ENCODE measurements around the gene PANK4. TPM values are rescaled to one million over a fixed set of nuclear protein-coding genes. Genes with fewer than 3 reads are reported as not detected.

The PANK4 gene
- total and polyA plus RNA-seq, 4 donors = 5.5 to 28.2 (median 20.9) TPM

DNA sequence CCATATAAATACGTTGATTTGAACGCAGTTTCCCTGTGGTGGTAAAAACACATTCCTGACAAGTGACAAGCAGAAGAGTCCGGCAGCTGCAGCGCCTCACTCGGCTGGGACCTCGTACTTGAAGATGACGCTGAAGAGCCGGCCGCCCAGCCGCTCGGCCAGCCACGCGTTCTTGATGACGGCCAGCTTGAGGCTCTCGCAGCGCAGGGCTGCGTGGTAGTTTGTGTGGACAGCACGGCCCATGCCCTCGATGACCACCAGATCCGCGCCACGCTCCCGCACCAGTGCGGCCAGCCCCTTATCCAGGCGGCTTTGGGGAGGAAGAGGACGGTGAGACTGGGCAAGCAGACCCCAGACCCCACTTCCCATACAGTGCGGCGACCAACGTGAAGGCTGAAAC is 17.6 kb downstream of the PANK4 start:
- peaks cover 0 to 18% of the 10 kb centered on the region in 2 donors for H3K36me3 ChIP-seq (ENCODE audit: control insufficient read depth in 1 of 2, insufficient read depth in 2 of 2, low read length in 1 of 2)
- no peak overlapping the region for H3K27ac ChIP-seq (ENCODE audit: low read depth in 1 of 2, low read length in 2 of 2)
- no peaks in the 10 kb centered on the region for H3K27me3 ChIP-seq (ENCODE audit: control insufficient read depth in 1 of 2, insufficient read depth in 2 of 2, low read length in 1 of 2)
- H3K4me1 ChIP-seq (ENCODE audit: control insufficient read depth in 1 of 2, insufficient read depth in 2 of 2, low read length in 2 of 2) = no peaks in the 10 kb centered on the region
- 95 to 96% methylated on average over 29 of the region's 29 CpGs for WGBS, 2 donors
- ATAC-seq (ENCODE audit: low FRiP score) = no peak
- DNase-seq = no peak
- H3K4me3 ChIP-seq (ENCODE audit: low read length in 2 of 2) = no peak overlapping the region
- H3K9me3 ChIP-seq (ENCODE audit: control insufficient read depth, low read length) = no peaks in the 10 kb centered on the region
- intact Hi-C loops (cut with DNase I) = no loop called here

DNA sequence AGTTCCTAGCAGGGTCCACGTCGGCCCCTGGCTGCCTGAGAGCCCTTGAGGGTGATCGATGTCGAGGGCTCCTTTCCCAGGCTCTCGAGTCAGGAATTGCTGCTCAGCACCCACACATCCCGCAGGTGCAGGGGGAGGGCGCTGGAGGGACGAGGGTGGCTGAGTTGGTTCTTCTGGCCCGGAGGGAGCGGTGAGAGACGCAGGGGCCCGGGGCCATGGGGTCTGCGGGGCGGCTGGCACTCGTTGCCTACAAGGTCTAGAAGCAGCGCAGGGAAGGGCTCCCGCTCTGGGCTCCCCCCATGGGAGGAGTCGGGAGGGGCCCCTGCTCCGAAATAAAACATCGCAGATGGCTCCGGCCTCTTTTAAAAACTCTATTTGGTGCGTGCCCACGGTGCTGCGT is 18.2 kb downstream of the PANK4 start:
- no peak overlapping the region for H3K27ac ChIP-seq (ENCODE audit: low read depth in 1 of 2, low read length in 2 of 2)
- DNase-seq (no peak), ATAC-seq (ENCODE audit: low FRiP score) (no peak)
- no peak overlapping the region for H3K4me3 ChIP-seq (ENCODE audit: low read length in 2 of 2)
- intact Hi-C loops (cut with DNase I) = no loop called here
- WGBS, 2 donors = 86 to 89% methylated on average over 24 of the region's 24 CpGs
- H3K9me3 ChIP-seq (ENCODE audit: control insufficient read depth, low read length) = no peaks in the 10 kb centered on the region
- no peaks in the 10 kb centered on the region for H3K4me1 ChIP-seq (ENCODE audit: control insufficient read depth in 1 of 2, insufficient read depth in 2 of 2, low read length in 2 of 2)
- no peaks in the 10 kb centered on the region for H3K27me3 ChIP-seq (ENCODE audit: control insufficient read depth in 1 of 2, insufficient read depth in 2 of 2, low read length in 1 of 2)
- H3K36me3 ChIP-seq (ENCODE audit: control insufficient read depth in 1 of 2, insufficient read depth in 2 of 2, low read length in 1 of 2) = peaks cover 0 to 18% of the 10 kb centered on the region in 2 donors

DNA sequence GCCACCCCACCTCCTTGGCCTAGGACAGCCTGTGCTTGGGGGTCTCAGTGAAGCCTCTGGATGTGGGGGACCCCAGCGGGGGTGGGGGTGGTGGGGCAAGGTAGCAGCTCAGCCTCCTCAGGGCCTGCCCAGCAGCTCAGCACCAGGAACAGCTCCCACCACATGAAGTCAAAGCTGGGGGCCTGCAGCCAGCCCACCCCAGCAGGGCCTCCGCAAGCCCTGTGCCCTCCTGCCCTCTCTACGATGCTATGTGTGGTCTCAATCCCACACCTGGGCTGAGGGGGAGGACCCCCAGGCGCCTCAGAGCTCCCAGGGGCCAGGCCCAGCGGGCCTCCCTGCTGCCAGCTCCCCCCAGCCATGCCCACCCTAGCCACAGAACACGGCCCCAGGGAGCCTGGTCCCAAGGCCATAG is 18.6 kb downstream of the PANK4 start:
- no peaks in the 10 kb centered on the region for H3K27me3 ChIP-seq (ENCODE audit: control insufficient read depth in 1 of 2, insufficient read depth in 2 of 2, low read length in 1 of 2)
- 85 to 88% methylated on average over 4 to 6 of the region's 6 CpGs for WGBS, 2 donors
- DNase-seq (no peak), ATAC-seq (ENCODE audit: low FRiP score) (no peak)
- intact Hi-C loops (cut with DNase I) = no loop called here
- no peak overlapping the region for H3K4me3 ChIP-seq (ENCODE audit: low read length in 2 of 2)
- H3K9me3 ChIP-seq (ENCODE audit: control insufficient read depth, low read length) = no peaks in the 10 kb centered on the region
- peaks cover 0 to 16% of the 10 kb centered on the region in 2 donors for H3K36me3 ChIP-seq (ENCODE audit: control insufficient read depth in 1 of 2, insufficient read depth in 2 of 2, low read length in 1 of 2)
- no peaks in the 10 kb centered on the region for H3K4me1 ChIP-seq (ENCODE audit: control insufficient read depth in 1 of 2, insufficient read depth in 2 of 2, low read length in 2 of 2)
- no peak overlapping the region for H3K27ac ChIP-seq (ENCODE audit: low read depth in 1 of 2, low read length in 2 of 2)

DNA sequence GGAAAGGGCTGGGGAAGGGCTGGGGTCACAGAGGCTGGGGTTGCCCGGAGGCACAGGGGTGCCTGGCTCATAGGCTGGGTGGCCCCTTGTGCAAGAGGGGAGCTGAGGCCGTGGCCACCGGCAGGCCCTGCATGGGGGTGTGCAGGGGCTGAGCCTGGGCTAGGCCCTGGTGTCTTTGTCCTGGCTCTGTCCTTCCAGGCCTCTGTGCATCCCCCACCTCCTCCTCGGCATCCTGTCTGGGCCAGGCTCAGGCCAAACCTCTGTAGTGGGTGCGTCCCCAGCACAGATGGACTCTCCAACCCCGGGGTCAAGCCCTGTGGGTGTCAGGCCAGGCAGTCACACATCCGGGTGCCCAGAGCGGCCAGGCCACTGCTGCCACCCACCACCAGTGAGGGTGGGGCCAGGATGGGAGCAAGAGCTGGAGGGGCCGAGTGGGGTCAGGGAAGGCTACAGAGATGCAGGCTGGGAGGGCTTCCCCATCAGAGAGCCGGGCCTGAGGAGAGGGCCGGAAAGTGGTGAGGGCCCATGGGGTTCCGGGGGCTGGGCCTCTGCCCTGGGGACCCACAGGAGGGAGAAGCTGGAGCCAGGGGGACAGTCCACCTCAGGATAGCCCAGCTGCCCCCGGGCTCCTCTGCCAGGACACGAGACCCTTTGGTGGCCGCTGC is 19.4 kb downstream of the PANK4 start:
- no peaks in the 10 kb centered on the region for H3K4me1 ChIP-seq (ENCODE audit: control insufficient read depth in 1 of 2, insufficient read depth in 2 of 2, low read length in 2 of 2)
- no peaks in the 10 kb centered on the region for H3K9me3 ChIP-seq (ENCODE audit: control insufficient read depth, low read length)
- ATAC-seq (ENCODE audit: low FRiP score) = no peak
- H3K27me3 ChIP-seq (ENCODE audit: control insufficient read depth in 1 of 2, insufficient read depth in 2 of 2, low read length in 1 of 2) = no peaks in the 10 kb centered on the region
- intact Hi-C loops (cut with DNase I) = no loop called here
- H3K27ac ChIP-seq (ENCODE audit: low read depth in 1 of 2, low read length in 2 of 2) = no peak overlapping the region
- WGBS, 2 donors = 64 to 68% methylated on average over 13 to 15 of the region's 15 CpGs
- no peak for DNase-seq
- peaks cover 0 to 13% of the 10 kb centered on the region in 2 donors for H3K36me3 ChIP-seq (ENCODE audit: control insufficient read depth in 1 of 2, insufficient read depth in 2 of 2, low read length in 1 of 2)
- no peak overlapping the region for H3K4me3 ChIP-seq (ENCODE audit: low read length in 2 of 2)

DNA sequence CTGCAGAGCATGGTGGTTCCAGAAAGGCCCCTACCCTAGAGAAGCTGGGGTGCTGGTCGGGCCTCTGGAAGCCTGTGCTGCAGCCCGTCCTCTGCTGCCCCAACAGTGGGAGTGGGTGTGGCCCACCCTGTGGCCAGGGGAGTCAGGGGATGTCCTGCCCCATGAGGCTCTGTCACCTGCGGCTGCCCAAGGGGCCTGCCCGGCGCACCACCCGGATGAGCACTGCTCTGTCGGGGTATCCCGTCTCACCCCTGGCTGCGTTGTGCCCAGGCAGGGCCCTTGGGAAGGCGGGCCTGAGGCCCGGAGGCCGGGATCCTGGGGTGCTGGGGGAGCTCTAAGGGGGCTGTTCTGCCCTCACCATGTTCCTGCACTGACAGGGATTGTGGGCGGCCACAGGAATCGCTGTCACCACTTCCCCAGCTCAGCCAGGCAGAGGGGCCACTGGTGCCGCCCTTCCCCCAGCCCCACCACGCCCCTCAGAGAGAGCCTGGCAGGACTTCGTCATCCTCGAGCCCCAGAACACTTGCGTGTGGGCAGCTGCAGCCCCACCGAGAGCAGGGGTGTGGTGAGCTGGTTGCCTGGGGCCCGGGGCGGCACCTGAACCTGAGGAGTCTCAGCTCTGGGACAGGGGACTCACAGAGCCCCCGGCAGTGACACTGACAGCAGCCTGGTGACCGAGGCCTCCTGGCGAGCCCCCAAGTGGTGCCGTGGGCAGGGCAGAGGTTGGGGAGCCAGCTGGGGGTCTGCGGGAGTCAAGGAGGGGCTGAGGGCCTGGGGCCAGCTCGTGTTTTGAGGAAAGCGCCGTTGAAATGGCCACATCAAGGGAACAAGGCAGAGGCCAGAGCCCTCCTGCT is 20.2 kb downstream of the PANK4 start:
- intact Hi-C loops (cut with DNase I) = no loop called here
- no peak for ATAC-seq (ENCODE audit: low FRiP score)
- H3K27me3 ChIP-seq (ENCODE audit: control insufficient read depth in 1 of 2, insufficient read depth in 2 of 2, low read length in 1 of 2) = no peaks in the 10 kb centered on the region
- no peaks in the 10 kb centered on the region for H3K9me3 ChIP-seq (ENCODE audit: control insufficient read depth, low read length)
- no peaks in the 10 kb centered on the region for H3K4me1 ChIP-seq (ENCODE audit: control insufficient read depth in 1 of 2, insufficient read depth in 2 of 2, low read length in 2 of 2)
- no peak overlapping the region for H3K27ac ChIP-seq (ENCODE audit: low read depth in 1 of 2, low read length in 2 of 2)
- no peak overlapping the region for H3K4me3 ChIP-seq (ENCODE audit: low read length in 2 of 2)
- DNase-seq = no peak
- WGBS, 2 donors = 62 to 69% methylated on average over 30 of the region's 30 CpGs
- H3K36me3 ChIP-seq (ENCODE audit: control insufficient read depth in 1 of 2, insufficient read depth in 2 of 2, low read length in 1 of 2) = peaks cover 0 to 12% of the 10 kb centered on the region in 2 donors

DNA sequence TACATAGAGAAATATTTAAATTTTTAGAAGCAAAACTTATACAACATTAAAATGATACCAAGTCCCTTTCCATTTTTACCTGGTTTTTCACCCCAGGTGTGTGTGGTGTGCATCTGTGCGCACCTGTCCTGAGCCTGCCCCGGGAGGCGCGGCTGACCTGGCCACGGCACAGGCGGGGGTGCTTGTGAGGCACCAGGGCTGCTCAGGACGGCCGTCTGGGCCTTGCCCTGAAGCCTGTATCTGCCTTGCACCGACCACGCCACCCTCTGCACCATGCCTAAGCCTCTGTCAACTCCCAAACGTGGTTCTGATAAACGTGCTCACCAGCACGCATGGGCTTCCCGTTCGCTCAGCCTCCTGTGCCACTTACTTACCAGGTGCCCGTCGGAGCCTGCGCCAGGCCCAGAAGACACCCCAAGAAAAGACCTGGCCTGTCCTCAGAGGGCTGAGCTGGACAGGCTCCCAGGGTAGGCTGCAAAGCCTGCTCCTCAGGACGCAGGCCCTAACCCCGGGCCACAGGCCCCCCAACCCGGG is 20.9 kb downstream of the PANK4 start:
- DNase-seq (no peak), ATAC-seq (ENCODE audit: low FRiP score) (no peak)
- Histone ChIP-seq H3K27me3 (ENCODE audit: control insufficient read depth in 1 of 2, insufficient read depth in 2 of 2, low read length in 1 of 2) (no peaks in the 10 kb centered on the region), H3K4me3 (ENCODE audit: low read length in 2 of 2) (no peak overlapping the region), H3K36me3 (ENCODE audit: control insufficient read depth in 1 of 2, insufficient read depth in 2 of 2, low read length in 1 of 2) (peaks cover 0 to 9% of the 10 kb centered on the region in 2 donors), H3K4me1 (ENCODE audit: control insufficient read depth in 1 of 2, insufficient read depth in 2 of 2, low read length in 2 of 2) (no peaks in the 10 kb centered on the region), H3K27ac (ENCODE audit: low read depth in 1 of 2, low read length in 2 of 2) (no peak overlapping the region), H3K9me3 (ENCODE audit: control insufficient read depth, low read length) (no peaks in the 10 kb centered on the region)
- intact Hi-C loops (cut with DNase I) = no loop called here
- 54 to 58% methylated on average over 20 to 21 of the region's 21 CpGs for WGBS, 2 donors

DNA sequence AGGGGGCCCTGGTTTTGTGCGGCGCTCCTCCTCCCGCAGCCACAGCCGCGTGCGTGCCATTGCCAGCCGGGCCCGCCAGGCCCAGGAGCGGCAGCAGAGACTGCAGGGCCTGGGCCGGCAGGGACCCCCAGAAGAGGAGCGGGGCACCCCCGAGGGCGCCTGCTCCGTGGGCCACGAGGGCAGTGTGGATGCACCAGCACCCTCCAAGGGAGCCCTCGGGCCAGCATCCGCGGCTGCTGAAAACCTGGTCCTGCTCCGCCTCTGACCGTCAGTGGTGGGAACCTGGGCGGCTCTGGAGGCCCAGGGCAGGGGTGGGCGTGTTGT is 21.5 kb downstream of the PANK4 start:
- no peak for DNase-seq
- intact Hi-C loops (cut with DNase I) = no loop called here
- H3K27ac ChIP-seq (ENCODE audit: low read depth in 1 of 2, low read length in 2 of 2) = no peak overlapping the region
- H3K4me1 ChIP-seq (ENCODE audit: control insufficient read depth in 1 of 2, insufficient read depth in 2 of 2, low read length in 2 of 2) = no peaks in the 10 kb centered on the region
- H3K9me3 ChIP-seq (ENCODE audit: control insufficient read depth, low read length) = no peaks in the 10 kb centered on the region
- 35 to 40% methylated on average over 21 to 22 of the region's 22 CpGs for WGBS, 2 donors
- H3K36me3 ChIP-seq (ENCODE audit: control insufficient read depth in 1 of 2, insufficient read depth in 2 of 2, low read length in 1 of 2) = peaks cover 0 to 5% of the 10 kb centered on the region in 2 donors
- H3K4me3 ChIP-seq (ENCODE audit: low read length in 2 of 2) = no peak overlapping the region
- no peak for ATAC-seq (ENCODE audit: low FRiP score)
- no peaks in the 10 kb centered on the region for H3K27me3 ChIP-seq (ENCODE audit: control insufficient read depth in 1 of 2, insufficient read depth in 2 of 2, low read length in 1 of 2)

DNA sequence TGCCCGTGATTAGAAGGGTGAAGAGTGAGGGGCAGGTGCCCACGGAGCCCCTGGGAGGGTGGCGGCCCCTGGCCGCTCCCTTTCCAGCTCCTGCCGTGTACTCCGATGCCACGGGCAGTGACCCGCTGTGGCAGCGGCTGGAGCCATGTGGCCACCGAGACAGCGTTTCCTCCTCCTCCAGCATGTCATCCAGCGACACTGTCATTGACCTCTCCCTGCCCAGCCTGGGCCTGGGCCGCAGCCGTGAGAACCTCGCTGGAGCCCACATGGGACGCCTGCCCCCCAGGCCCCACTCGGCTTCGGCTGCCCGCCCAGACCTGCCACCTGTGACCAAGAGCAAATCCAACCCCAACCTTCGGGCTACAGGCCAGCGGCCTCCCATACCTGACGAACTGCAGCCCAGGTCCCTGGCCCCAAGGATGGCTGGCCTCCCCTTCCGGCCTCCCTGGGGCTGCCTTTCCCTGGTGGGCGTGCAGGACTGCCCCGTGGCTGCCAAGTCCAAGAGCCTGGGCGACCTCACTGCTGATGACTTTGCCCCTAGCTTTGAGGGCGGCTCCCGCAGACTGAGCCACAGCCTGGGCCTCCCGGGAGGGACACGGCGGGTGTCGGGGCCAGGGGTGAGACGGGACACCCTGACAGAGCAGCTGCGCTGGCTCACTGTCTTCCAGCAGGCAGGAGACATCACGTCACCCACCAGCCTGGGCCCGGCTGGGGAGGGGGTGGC is 22.0 kb downstream of the PANK4 start:
- intact Hi-C loops (cut with DNase I) = no loop called here
- Histone ChIP-seq H3K36me3 (ENCODE audit: control insufficient read depth in 1 of 2, insufficient read depth in 2 of 2, low read length in 1 of 2) (peaks cover 0 to under 1% of the 10 kb centered on the region in 2 donors), H3K4me1 (ENCODE audit: control insufficient read depth in 1 of 2, insufficient read depth in 2 of 2, low read length in 2 of 2) (no peaks in the 10 kb centered on the region), H3K4me3 (ENCODE audit: low read length in 2 of 2) (no peak overlapping the region), H3K27me3 (ENCODE audit: control insufficient read depth in 1 of 2, insufficient read depth in 2 of 2, low read length in 1 of 2) (no peaks in the 10 kb centered on the region), H3K27ac (ENCODE audit: low read depth in 1 of 2, low read length in 2 of 2) (no peak overlapping the region), H3K9me3 (ENCODE audit: control insufficient read depth, low read length) (no peaks in the 10 kb centered on the region)
- DNase-seq (no peak), ATAC-seq (ENCODE audit: low FRiP score) (no peak)
- WGBS, 2 donors = 53 to 54% methylated on average over 29 to 36 of the region's 36 CpGs
